C4-2B (cell line): ENCODE measurements around the gene PRADC1.

Experiments
- H3K27ac ChIP-seq: fragments of 450-650 bp; 2 replicates; pipeline ENCODE4 v1.5.1; 2017
- ZFX ChIP-seq: fragments of 450-650 bp; IDR thresholded peaks from 2 replicates; pipeline ENCODE4 v1.6.1; 2017
- TF ChIP-seq, protein P1 (sequence below): fragments of 450-650 bp; conservative IDR thresholded peaks from 2 replicates; pipeline ENCODE4 v1.5.1; 2017; ENCODE audit warnings: mild to moderate bottlenecking

The PRADC1 gene

DNA sequence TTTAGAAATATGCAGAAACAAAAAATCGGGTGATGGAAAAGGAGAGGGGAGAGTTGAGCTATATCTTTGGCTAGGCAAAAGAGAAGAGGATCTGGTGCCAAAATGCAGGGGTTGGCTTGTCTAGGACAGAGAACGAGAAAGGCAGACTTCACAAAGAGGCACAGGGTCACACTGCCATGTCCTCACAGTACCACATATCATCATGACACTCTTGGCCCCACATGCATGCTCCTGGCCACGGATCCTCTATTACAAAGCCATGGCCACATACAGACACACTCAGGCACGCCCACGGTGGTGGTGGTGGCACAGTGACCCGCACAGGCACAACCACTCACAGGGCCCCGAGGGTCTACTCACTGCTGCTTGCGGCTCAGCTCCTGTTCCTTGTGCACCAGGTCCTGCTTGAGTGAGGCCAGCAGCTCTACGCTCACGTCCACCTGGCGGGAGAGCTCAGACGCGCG, 35.4 kb upstream of the PRADC1 start:
- peak overlapping the region; percentile 91 for H3K27ac ChIP-seq
- TF ChIP-seq, protein P1, sequence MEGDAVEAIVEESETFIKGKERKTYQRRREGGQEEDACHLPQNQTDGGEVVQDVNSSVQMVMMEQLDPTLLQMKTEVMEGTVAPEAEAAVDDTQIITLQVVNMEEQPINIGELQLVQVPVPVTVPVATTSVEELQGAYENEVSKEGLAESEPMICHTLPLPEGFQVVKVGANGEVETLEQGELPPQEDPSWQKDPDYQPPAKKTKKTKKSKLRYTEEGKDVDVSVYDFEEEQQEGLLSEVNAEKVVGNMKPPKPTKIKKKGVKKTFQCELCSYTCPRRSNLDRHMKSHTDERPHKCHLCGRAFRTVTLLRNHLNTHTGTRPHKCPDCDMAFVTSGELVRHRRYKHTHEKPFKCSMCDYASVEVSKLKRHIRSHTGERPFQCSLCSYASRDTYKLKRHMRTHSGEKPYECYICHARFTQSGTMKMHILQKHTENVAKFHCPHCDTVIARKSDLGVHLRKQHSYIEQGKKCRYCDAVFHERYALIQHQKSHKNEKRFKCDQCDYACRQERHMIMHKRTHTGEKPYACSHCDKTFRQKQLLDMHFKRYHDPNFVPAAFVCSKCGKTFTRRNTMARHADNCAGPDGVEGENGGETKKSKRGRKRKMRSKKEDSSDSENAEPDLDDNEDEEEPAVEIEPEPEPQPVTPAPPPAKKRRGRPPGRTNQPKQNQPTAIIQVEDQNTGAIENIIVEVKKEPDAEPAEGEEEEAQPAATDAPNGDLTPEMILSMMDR = no peak
- TF ChIP-seq ZFX = no peak

DNA sequence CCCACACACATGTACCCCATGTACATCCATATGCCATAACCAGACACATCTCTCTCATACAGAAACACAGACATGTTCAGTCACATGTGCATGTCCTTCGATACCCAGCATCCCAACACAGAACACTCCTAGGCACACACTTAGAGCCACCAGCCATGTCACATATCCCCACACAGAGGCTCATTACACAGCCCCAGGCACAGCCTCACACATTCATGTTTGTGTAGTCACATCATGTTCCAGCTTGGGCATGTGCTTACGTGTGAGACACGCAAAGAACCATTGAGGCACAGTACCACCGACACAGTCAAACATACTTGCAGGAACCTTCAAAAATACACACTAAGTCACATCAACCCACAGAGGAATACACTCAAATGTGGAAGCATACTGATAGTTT, 34.0 kb upstream of the PRADC1 start:
- TF ChIP-seq, protein P1 = no peak
- no peak for TF ChIP-seq ZFX
- no peak overlapping the region for H3K27ac ChIP-seq

DNA sequence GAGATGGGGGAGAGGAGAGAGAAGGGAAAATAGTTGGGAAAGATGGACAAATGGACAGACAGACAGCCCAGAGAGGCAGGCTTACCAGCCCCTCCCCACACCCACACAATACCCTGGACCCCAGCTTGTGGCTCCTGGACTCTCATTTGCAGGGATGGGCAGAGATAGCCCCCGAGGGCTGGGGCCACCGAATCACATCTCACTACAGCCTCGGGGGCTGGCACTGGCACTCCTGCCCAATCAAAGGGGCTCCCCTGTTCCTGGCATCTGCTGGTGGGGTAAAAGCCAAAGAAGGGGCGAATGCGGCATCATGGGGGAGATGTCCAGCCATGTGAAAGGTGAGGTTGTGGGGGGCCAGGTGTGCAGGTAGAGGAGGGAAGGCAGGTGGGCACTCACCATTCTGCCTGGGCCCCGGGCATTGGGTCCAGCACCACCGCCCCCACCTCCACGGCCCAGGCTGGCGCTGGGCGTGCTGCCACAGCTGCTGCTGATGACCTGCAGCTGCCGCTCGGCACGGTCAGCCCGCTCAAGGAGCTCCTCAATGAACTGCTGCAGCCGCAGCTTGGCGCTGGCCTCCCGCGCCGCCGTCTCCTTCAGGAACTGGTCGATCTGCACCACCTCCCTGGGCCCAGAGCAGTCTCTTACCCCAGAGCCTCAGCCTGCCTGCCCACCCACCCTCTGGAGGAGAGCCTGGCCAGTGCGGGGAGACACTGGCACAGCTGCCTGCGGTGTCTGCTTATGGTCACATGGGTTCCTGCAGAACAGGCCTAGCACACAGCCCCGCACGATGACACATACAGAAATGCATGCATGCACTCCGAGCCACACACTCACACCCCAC, 33.2 kb upstream of the PRADC1 start:
- no peak overlapping the region for H3K27ac ChIP-seq
- TF ChIP-seq, protein P1 = no peak
- no peak for TF ChIP-seq ZFX

DNA sequence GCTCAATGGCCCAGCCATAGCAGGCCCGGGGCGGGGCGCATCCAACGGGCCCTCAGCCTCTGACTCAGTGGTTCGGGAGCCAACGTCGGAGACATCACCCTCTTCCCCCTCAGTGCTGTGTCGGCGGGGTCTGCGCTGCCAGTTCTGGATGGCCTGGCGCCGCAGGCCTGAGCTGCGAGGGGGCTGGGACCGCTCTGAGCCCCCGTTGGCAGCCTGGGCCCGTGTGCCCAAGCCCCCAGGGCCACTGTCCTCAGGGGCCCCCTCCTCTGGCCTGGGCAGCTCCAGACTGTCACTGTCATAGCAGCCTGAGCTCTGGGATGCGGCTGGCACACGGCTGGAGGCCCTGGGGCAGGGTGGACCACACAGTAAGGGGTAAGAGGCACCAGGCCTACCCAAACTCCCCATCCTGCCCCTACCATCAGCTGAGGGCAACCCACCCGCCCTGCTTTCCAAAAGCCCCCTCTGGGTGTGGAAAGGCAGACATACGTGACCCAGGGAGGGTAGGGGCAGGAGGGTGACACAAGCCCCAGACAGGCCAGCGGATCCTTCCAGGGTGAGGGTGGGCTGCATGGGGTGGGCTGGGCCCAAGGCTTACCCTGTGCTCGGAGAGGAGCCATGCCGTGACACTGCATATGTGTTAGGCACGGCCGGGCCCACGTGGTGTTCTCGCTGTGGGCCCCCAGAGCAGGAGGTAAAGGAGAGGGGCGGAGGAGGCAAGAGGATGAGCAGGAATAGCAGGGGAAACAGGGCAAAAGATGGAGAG, 32.4 kb upstream of the PRADC1 start:
- no peak overlapping the region for H3K27ac ChIP-seq
- no peak for TF ChIP-seq ZFX
- TF ChIP-seq, protein P1 = no peak

DNA sequence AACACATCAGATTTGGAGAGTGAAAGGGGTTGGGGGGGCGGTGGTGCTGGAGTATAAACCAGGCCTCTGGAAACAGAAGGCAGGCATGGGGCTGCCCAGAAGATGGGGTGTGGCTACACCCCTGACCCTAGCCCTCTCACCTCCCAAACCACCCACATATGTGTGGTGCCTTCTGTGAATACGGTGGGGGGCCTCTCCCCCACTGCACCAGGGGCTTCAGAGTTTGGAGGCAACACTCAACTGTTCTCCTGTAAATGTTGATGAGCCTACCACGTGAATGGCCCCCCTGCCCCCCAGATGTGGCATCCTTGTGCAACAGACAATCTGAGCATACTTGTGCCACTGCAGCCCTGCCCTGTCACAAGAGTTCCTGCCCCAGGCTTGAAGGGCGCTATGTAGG, 31.7 kb upstream of the PRADC1 start:
- no peak overlapping the region for H3K27ac ChIP-seq
- TF ChIP-seq, protein P1 = no peak
- no peak for TF ChIP-seq ZFX

DNA sequence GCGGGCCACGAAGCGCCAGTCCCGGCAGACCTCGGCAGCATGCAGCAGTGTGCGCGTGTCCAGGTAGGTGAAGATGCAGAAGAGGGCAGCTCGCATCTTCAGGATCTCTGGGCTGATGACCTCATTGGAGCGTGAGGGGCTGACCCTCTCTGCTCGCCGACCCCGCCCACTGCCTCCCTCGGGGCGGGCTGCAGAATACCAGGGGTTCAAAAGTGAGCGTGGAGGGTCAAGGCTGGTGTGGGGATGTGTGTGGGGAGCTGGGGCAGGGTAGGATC, 31.2 kb upstream of the PRADC1 start:
- no peak for TF ChIP-seq ZFX
- TF ChIP-seq, protein P1 = no peak
- H3K27ac ChIP-seq = no peak overlapping the region
